NT2/D1 (cell line): Measurements from ENCODE around the gene SNTG2.

Source experiments
- SUZ12 ChIP-seq: IDR thresholded peaks from 2 replicates; pipeline ENCODE4 v1.6.1; 2011; ENCODE audit not compliant: insufficient read length, insufficient read depth; ENCODE audit errors: extremely low read depth
- YY1 ChIP-seq: IDR thresholded peaks from 2 replicates; pipeline ENCODE4 v1.6.1; 2011; ENCODE audit not compliant: insufficient read length, insufficient read depth
- ZNF274 ChIP-seq: IDR thresholded peaks from 2 replicates; pipeline ENCODE4 v1.6.1; 2011; ENCODE audit warnings: mild to moderate bottlenecking, low read depth, low read length

GRCh38 chr2:1157107-1157506 is 206.5 kb downstream of the SNTG2 start:
- TF ChIP-seq ZNF274 = no peak
- no peak for TF ChIP-seq SUZ12
- TF ChIP-seq YY1 = no peak
